Small intestine (tissue), 7 donors: ENCODE data around the gene ASB10. TPM values are rescaled to one million over a fixed set of nuclear protein-coding genes. Genes with fewer than 3 reads are reported as not detected.

Experiments used
- DNase-seq, 2 donors: peaks; one replicate each; pipeline versions ENCODE4 v3.0.0 to v3.0.0-alpha.2; 2013
- FAIRE-seq: peaks from 2 replicates; lab custom pipeline; 2012; peaks lifted over from hg19 to GRCh38; lab: Jason Lieb, UNC
- H3K27ac ChIP-seq, 3 donors: one replicate each; pipeline ENCODE4 v1.5.1; 2013; ENCODE audit warnings: low read length in 2 of 3, mild to moderate bottlenecking in 2 of 3, control low read depth in 1 of 3, inconsistent platforms in 1 of 3, low read depth in 1 of 3, moderate library complexity in 1 of 3
- H3K27me3 ChIP-seq, 3 donors: one replicate each; pipeline ENCODE4 v1.6.1; 2013; ENCODE audit warnings: low read length in 3 of 3, inconsistent platforms in 1 of 3; ENCODE audit not compliant: control insufficient read depth in 3 of 3, insufficient read depth in 3 of 3
- H3K36me3 ChIP-seq, 3 donors: one replicate each; pipeline ENCODE4 v1.6.1; 2013; ENCODE audit warnings: low read length in 3 of 3, inconsistent platforms in 1 of 3, low read depth in 1 of 3, mild to moderate bottlenecking in 1 of 3, moderate library complexity in 1 of 3; ENCODE audit not compliant: control insufficient read depth in 3 of 3, insufficient read depth in 2 of 3
- H3K4me1 ChIP-seq, 3 donors: one replicate each; pipeline ENCODE4 v1.6.1; 2013; ENCODE audit warnings: low read length in 2 of 3, inconsistent platforms in 1 of 3, low read depth in 1 of 3, mild to moderate bottlenecking in 1 of 3, moderate library complexity in 1 of 3; ENCODE audit not compliant: control insufficient read depth in 3 of 3, insufficient read depth in 2 of 3
- H3K4me3 ChIP-seq, 3 donors: one replicate each; pipeline ENCODE4 v1.5.1; 2013; ENCODE audit warnings: low read length in 3 of 3, control low read depth in 1 of 3, inconsistent platforms in 1 of 3, low read depth in 1 of 3, mild to moderate bottlenecking in 1 of 3, moderate library complexity in 1 of 3
- H3K9me3 ChIP-seq, 2 donors: one replicate each; pipeline ENCODE4 v1.6.1; 2013; ENCODE audit warnings: low read depth in 1 of 2, low read length in 1 of 2; ENCODE audit not compliant: control insufficient read depth in 2 of 2, insufficient read depth in 1 of 2
- WGBS, 3 donors: extraction: QIAGEN DNeasy Blood & Tissue Kit; methylation state at CpG; one replicate each; pipeline ENCODE4 v1.1.7; 2013; 5-methylcytosine and 5-hydroxymethylcytosine counted together
- polyA plus RNA-seq, 4 donors: library from polyadenylated mRNA; stranded (reverse) in 3 of 4; unstranded in 1 of 4; fragments of 200-250 nt in 3 of 4; fragments of 120-200 nt in 1 of 4; gene quantifications; one replicate each; pipeline versions ENCODE4 v1.2.1 to v1.2.3, GENCODE V29; 2013
- donor health status: healthy with polysubstance abuse.
- donor health status: control.
- donor health status: control.
- donor health status: Bipolar disorder and iron deficiency.
- donor health status: healthy.

The ASB10 gene
- polyA plus RNA-seq, 4 donors, result not detected

GRCh38 chr7:151130741-151131157 is 56.3 kb downstream of the ASB10 start:
- Histone ChIP-seq H3K9me3 (peaks cover 0 to 17% of the 10 kb centered on the region in 2 donors), H3K4me3 (no peak overlapping the region), H3K27ac (no peak overlapping the region), H3K4me1 (peaks cover 0 to 22% (median 0%) of the 10 kb centered on the region in 3 donors), H3K36me3 (peaks cover 6 to 92% (median 9%) of the 10 kb centered on the region in 3 donors), H3K27me3 (no peaks in the 10 kb centered on the region)
- DNase-seq (no peak), FAIRE-seq (no peak)
- 93 to 97% (median 94%) methylated on average over 17 of the region's 17 CpGs for WGBS, 3 donors

GRCh38 chr7:151129960-151130591 is 57.0 kb downstream of the ASB10 start:
- H3K36me3 ChIP-seq, result peaks cover 6 to 88% (median 9%) of the 10 kb centered on the region in 3 donors

GRCh38 chr7:151129117-151129959 is 57.7 kb downstream of the ASB10 start:
- 66 to 78% (median 70%) methylated on average over 23 to 28 of the region's 28 CpGs for WGBS, 3 donors
- H3K36me3 ChIP-seq, result peaks cover 6 to 88% (median 9%) of the 10 kb centered on the region in 3 donors

More at GRCh38 chr7:151129960-151130591, 57.0 kb downstream of the ASB10 start:
- Histone ChIP-seq H3K4me1 (peaks cover 0 to 28% (median 0%) of the 10 kb centered on the region in 3 donors), H3K27ac (peak overlapping the region in 2 of 3 donors; percentile 20 to 59), H3K4me3 (no peak overlapping the region), H3K27me3 (no peaks in the 10 kb centered on the region), H3K9me3 (peaks cover 0 to 17% of the 10 kb centered on the region in 2 donors)
- DNase-seq (no peak), FAIRE-seq (no peak)
- WGBS, 3 donors, result 85 to 88% (median 88%) methylated on average over 9 of the region's 9 CpGs

GRCh38 chr7:151128716-151129115 is 58.3 kb downstream of the ASB10 start:
- WGBS, 3 donors, result 89 to 91% (median 91%) methylated on average over 8 of the region's 8 CpGs
- H3K27me3 ChIP-seq, result no peaks in the 10 kb centered on the region
- peaks cover 0 to 17% of the 10 kb centered on the region in 2 donors for H3K9me3 ChIP-seq
- no peak for DNase-seq
- FAIRE-seq, result no peak
- peaks cover 0 to 29% (median 0%) of the 10 kb centered on the region in 3 donors for H3K4me1 ChIP-seq
- H3K27ac ChIP-seq, result no peak overlapping the region
- peaks cover 6 to 87% (median 9%) of the 10 kb centered on the region in 3 donors for H3K36me3 ChIP-seq
- H3K4me3 ChIP-seq, result no peak overlapping the region

More at GRCh38 chr7:151129117-151129959, 57.7 kb downstream of the ASB10 start:
- peak overlapping the region in 2 of 3 donors; percentile 20 to 59 for H3K27ac ChIP-seq
- peaks cover 0 to 29% (median 0%) of the 10 kb centered on the region in 3 donors for H3K4me1 ChIP-seq
- no peak for FAIRE-seq
- peaks cover 0 to 17% of the 10 kb centered on the region in 2 donors for H3K9me3 ChIP-seq
- no peaks in the 10 kb centered on the region for H3K27me3 ChIP-seq
- peak; percentile 30 to 71 for DNase-seq
- H3K4me3 ChIP-seq, result no peak overlapping the region

GRCh38 chr7:151128144-151128543 is 58.9 kb downstream of the ASB10 start:
- FAIRE-seq, result no peak
- peaks cover 6 to 87% (median 9%) of the 10 kb centered on the region in 3 donors for H3K36me3 ChIP-seq
- H3K9me3 ChIP-seq, result peaks cover 0 to 11% of the 10 kb centered on the region in 2 donors
- no peak for DNase-seq
- H3K27ac ChIP-seq, result no peak overlapping the region
- no peak overlapping the region for H3K4me3 ChIP-seq
- peaks cover 0 to 29% (median 0%) of the 10 kb centered on the region in 3 donors for H3K4me1 ChIP-seq
- 81 to 87% (median 85%) methylated on average over 12 to 14 of the region's 14 CpGs for WGBS, 3 donors
- H3K27me3 ChIP-seq, result no peaks in the 10 kb centered on the region

- H3K36me3 ChIP-seq, result peaks cover 0 to 86% (median 5%) of the 10 kb centered on the region in 3 donors
- DNase-seq, result peak in 1 of 2 donors; percentile 73
- no peaks in the 10 kb centered on the region for H3K9me3 ChIP-seq
- peaks cover 0 to 29% (median 0%) of the 10 kb centered on the region in 3 donors for H3K4me1 ChIP-seq
- WGBS, 3 donors, result 40 to 68% (median 48%) methylated on average over 15 to 19 of the region's 19 CpGs
- H3K4me3 ChIP-seq, result no peak overlapping the region
- no peaks in the 10 kb centered on the region for H3K27me3 ChIP-seq
- no peak for FAIRE-seq
- no peak overlapping the region for H3K27ac ChIP-seq
Observed at GRCh38 chr7:151126491-151127137, 60.4 kb downstream of the ASB10 start.

GRCh38 chr7:151125846-151126481 is 61.1 kb downstream of the ASB10 start:
- Histone ChIP-seq H3K4me3 (peak overlapping the region in 2 of 3 donors; percentile 28 to 44), H3K27ac (no peak overlapping the region), H3K4me1 (peaks cover 0 to 29% (median 0%) of the 10 kb centered on the region in 3 donors), H3K27me3 (no peaks in the 10 kb centered on the region), H3K36me3 (peaks cover 0 to 86% (median 5%) of the 10 kb centered on the region in 3 donors), H3K9me3 (no peaks in the 10 kb centered on the region)
- FAIRE-seq, result no peak
- peak in 1 of 2 donors; percentile 36 for DNase-seq
- 10 to 32% (median 32%) methylated on average over 36 to 58 of the region's 58 CpGs for WGBS, 3 donors
